Coronary artery (tissue), 2 donors: Measurements from ENCODE around the gene CNTD1.

ENCODE experiments used
- DNase-seq: peaks from one replicate; pipeline ENCODE4 v3.0.0-alpha.2; 2017; ENCODE audit warnings: low spot score
- H3K27ac ChIP-seq, 2 donors: fragments of 200-600 bp; sonication (generic); one replicate each; pipeline ENCODE4 v1.5.1; 2016 to 2019
- H3K4me3 ChIP-seq: fragments of 200-600 bp; sonication (generic); 2 replicates; pipeline ENCODE4 v1.5.1; 2016; ENCODE audit warnings: mild to moderate bottlenecking, moderate library complexity
- CTCF ChIP-seq: fragments of 200-600 bp; sonication (generic); IDR thresholded peaks from one replicate; pipeline ENCODE4 v1.5.1; 2019; ENCODE audit warnings: antibody characterized with exemption

The CNTD1 gene

GRCh38 chr17:42814633-42815399, 16.2 kb downstream of the CNTD1 start:
- TF ChIP-seq CTCF, result no peak
- peak overlapping the region in 1 of 2 donors; percentile 20 for H3K27ac ChIP-seq
- H3K4me3 ChIP-seq, result no peak overlapping the region
- DNase-seq, result peak; percentile 7

- H3K4me3 ChIP-seq, result no peak overlapping the region
- TF ChIP-seq CTCF, result no peak
- no peak overlapping the region for H3K27ac ChIP-seq
- peak; percentile 14 for DNase-seq
These were observed 19.2 kb downstream of the CNTD1 start for GRCh38 chr17:42817866-42818265.

GRCh38 chr17:42818379-42818778, 19.7 kb downstream of the CNTD1 start:
- Histone ChIP-seq H3K27ac (no peak overlapping the region), H3K4me3 (no peak overlapping the region)
- peak; percentile 2 for DNase-seq
- no peak for TF ChIP-seq CTCF

GRCh38 chr17:42819939-42820535, 21.4 kb downstream of the CNTD1 start:
- Histone ChIP-seq H3K4me3 (no peak overlapping the region), H3K27ac (no peak overlapping the region)
- peak; percentile 40 for TF ChIP-seq CTCF
- DNase-seq, result peak; percentile 70

- H3K27ac ChIP-seq, result no peak overlapping the region
- TF ChIP-seq CTCF, result no peak
- DNase-seq, result peak; percentile 9
- no peak overlapping the region for H3K4me3 ChIP-seq
These were observed 22.5 kb downstream of the CNTD1 start for GRCh38 chr17:42821176-42821575.

- no peak for DNase-seq
- TF ChIP-seq CTCF, result no peak
- H3K4me3 ChIP-seq, result no peak overlapping the region
- no peak overlapping the region for H3K27ac ChIP-seq
These were observed 28.8 kb downstream of the CNTD1 start for GRCh38 chr17:42827472-42827871.

- Histone ChIP-seq H3K4me3 (no peak overlapping the region), H3K27ac (no peak overlapping the region)
- no peak for TF ChIP-seq CTCF
- no peak for DNase-seq
These were observed 32.3 kb downstream of the CNTD1 start for GRCh38 chr17:42830971-42831370.
